Peyer's patch (tissue), 4 donors: Measurements from ENCODE around the gene DDAH1. TPM values are rescaled to one million over a fixed set of nuclear protein-coding genes. Genes with fewer than 3 reads are reported as not detected.

Experiments used
- DNase-seq, 3 donors: peaks; one replicate each; pipeline ENCODE4 v3.0.0-alpha.2; 2017 to 2019
- H3K27ac ChIP-seq, 4 donors: fragments of 200-600 bp; sonication (generic); one replicate each; pipeline ENCODE4 v1.5.1; 2016 to 2019
- H3K27me3 ChIP-seq, 2 donors: fragments of 200-600 bp; sonication (generic); one replicate each; pipeline ENCODE4 v1.5.1; 2019
- H3K36me3 ChIP-seq, 3 donors: fragments of 200-600 bp; sonication (generic); one replicate each; pipeline ENCODE4 v1.5.1; 2016 to 2019
- H3K4me1 ChIP-seq, 4 donors: fragments of 200-600 bp; sonication (generic); one replicate each; pipeline ENCODE4 v1.5.1; 2016 to 2019
- H3K4me3 ChIP-seq, 4 donors: fragments of 200-600 bp; sonication (generic); 1 replicate in 3 of 4; 2 replicates in 1 of 4; pipeline ENCODE4 v1.5.1; 2016 to 2019; ENCODE audit warnings: mild to moderate bottlenecking in 1 of 4
- H3K9me3 ChIP-seq, 4 donors: fragments of 200-600 bp; sonication (generic); one replicate each; pipeline ENCODE4 v1.5.1; 2016 to 2019; ENCODE audit warnings: mild to moderate bottlenecking in 1 of 4
- POLR2A ChIP-seq, 2 donors: fragments of 450-650 bp; IDR thresholded peaks; one replicate each; pipeline ENCODE4 v1.5.1; 2017; ENCODE audit warnings: antibody characterized with exemption in 2 of 2, mild to moderate bottlenecking in 2 of 2, moderate library complexity in 2 of 2
- total RNA-seq, 4 donors: library from RNA; depleted of rRNA; stranded (reverse); fragments of >200 nt; gene quantifications; one replicate each; pipeline ENCODE4 v1.1.0, GENCODE V29; 2016
- TF ChIP-seq, protein P1 (sequence below), 6 experiments: fragments of 450-650 bp in 4 of 6; fragments of 200-600 bp in 2 of 6; sonication (generic) in 1 of 6; IDR thresholded peaks; one replicate each; pipeline ENCODE4 v1.5.1; 2017 to 2019; ENCODE audit warnings: antibody characterized with exemption in 6 of 6, mild to moderate bottlenecking in 3 of 6, moderate library complexity in 1 of 6

DDAH1 gene
- total RNA-seq, 4 donors from 2014 or later = 40.8 to 60.2 (median 51.2) TPM

- DNase-seq = no peak
- Histone ChIP-seq H3K9me3 (peaks cover 0 to 8% (median 0%) of the 10 kb centered on the region in 4 donors), H3K4me1 (no peaks in the 10 kb centered on the region), H3K27me3 (no peaks in the 10 kb centered on the region), H3K36me3 (no peaks in the 10 kb centered on the region), H3K4me3 (no peak overlapping the region), H3K27ac (no peak overlapping the region)
- TF ChIP-seq, protein P1, sequence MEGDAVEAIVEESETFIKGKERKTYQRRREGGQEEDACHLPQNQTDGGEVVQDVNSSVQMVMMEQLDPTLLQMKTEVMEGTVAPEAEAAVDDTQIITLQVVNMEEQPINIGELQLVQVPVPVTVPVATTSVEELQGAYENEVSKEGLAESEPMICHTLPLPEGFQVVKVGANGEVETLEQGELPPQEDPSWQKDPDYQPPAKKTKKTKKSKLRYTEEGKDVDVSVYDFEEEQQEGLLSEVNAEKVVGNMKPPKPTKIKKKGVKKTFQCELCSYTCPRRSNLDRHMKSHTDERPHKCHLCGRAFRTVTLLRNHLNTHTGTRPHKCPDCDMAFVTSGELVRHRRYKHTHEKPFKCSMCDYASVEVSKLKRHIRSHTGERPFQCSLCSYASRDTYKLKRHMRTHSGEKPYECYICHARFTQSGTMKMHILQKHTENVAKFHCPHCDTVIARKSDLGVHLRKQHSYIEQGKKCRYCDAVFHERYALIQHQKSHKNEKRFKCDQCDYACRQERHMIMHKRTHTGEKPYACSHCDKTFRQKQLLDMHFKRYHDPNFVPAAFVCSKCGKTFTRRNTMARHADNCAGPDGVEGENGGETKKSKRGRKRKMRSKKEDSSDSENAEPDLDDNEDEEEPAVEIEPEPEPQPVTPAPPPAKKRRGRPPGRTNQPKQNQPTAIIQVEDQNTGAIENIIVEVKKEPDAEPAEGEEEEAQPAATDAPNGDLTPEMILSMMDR (IDR thresholded peaks at IDR 0.05) = no peak
- no peak for TF ChIP-seq POLR2A (IDR thresholded peaks at IDR 0.05)
These were observed 86.4 kb downstream of the DDAH1 start for GRCh38 chr1:85378534-85378933.

DNA sequence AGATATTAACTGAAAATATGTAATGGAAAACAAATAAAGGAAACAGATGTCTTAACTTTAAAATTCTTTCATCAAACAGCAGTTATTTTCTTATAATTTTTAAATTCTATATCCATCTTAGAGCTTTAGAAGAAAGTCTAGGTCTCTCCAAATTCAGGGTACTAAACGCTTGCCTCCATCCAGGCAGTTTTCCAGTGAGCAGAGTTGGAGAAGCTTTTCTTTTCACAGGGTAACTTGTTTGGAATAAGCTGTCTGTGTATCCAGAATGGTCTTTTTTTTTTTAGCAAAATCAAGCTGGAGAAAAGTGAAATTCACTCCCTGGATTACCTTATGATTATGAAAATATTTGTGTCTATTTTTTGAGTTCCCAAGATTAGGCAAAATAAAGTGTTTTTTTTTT lies 88.6 kb downstream of the DDAH1 start:
- Histone ChIP-seq H3K4me3 (no peak overlapping the region), H3K4me1 (no peaks in the 10 kb centered on the region), H3K9me3 (no peaks in the 10 kb centered on the region), H3K36me3 (no peaks in the 10 kb centered on the region), H3K27ac (no peak overlapping the region), H3K27me3 (no peaks in the 10 kb centered on the region)
- no peak for TF ChIP-seq POLR2A (IDR thresholded peaks at IDR 0.05)
- TF ChIP-seq, protein P1 (IDR thresholded peaks at IDR 0.05) = no peak
- DNase-seq = no peak

GRCh38 chr1:85375493-85375892 lies 89.5 kb downstream of the DDAH1 start:
- Histone ChIP-seq H3K4me3 (no peak overlapping the region), H3K9me3 (no peaks in the 10 kb centered on the region), H3K27me3 (no peaks in the 10 kb centered on the region), H3K27ac (no peak overlapping the region), H3K36me3 (no peaks in the 10 kb centered on the region), H3K4me1 (no peaks in the 10 kb centered on the region)
- DNase-seq = no peak
- TF ChIP-seq POLR2A (IDR thresholded peaks at IDR 0.05) = no peak
- TF ChIP-seq, protein P1 (IDR thresholded peaks at IDR 0.05) = no peak

DNA sequence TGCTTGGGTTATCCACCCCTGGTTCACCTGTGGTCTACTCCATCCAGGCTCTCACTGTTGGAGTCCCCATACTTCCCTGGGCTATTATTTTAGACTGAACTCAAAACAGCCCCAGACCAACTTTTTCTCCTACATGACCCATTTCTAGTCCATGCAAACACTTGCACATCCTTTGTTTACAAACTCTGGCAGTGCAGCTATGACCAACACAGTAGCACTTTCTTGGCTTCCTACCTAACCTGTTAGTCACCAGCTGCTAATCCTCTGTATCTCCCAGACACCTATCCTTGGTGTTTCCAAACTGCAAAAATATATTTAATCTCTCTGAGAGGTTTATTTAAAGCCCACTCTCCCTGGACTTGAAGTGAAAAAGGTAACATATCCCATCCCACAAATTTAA lies 90.8 kb downstream of the DDAH1 start:
- no peak overlapping the region for H3K27ac ChIP-seq

GRCh38 chr1:85373378-85373708 lies 91.6 kb downstream of the DDAH1 start:
- H3K9me3 ChIP-seq = no peaks in the 10 kb centered on the region
- no peak overlapping the region for H3K27ac ChIP-seq
- H3K4me3 ChIP-seq = no peak overlapping the region
- no peaks in the 10 kb centered on the region for H3K27me3 ChIP-seq
- TF ChIP-seq, protein P1 (IDR thresholded peaks at IDR 0.05) = no peak
- TF ChIP-seq POLR2A (IDR thresholded peaks at IDR 0.05) = no peak
- H3K4me1 ChIP-seq = no peaks in the 10 kb centered on the region
- DNase-seq = no peak
- no peaks in the 10 kb centered on the region for H3K36me3 ChIP-seq

More for the DNA sequence above, 90.8 kb downstream of the DDAH1 start:
- Histone ChIP-seq H3K9me3 (no peaks in the 10 kb centered on the region), H3K4me3 (no peak overlapping the region), H3K27me3 (no peaks in the 10 kb centered on the region), H3K36me3 (no peaks in the 10 kb centered on the region), H3K4me1 (no peaks in the 10 kb centered on the region)
- no peak for DNase-seq
- TF ChIP-seq, protein P1 (IDR thresholded peaks at IDR 0.05) = no peak
- no peak for TF ChIP-seq POLR2A (IDR thresholded peaks at IDR 0.05)
